K562 (cell line): ENCODE results near the gene NDUFB7.

ENCODE experiments used
- RAD21 ChIP-seq, 2 experiments: fragments of 250-450 bp in 1 of 2; fragments of 450-650 bp in 1 of 2; sonication (Bioruptor Pico) in 1 of 2; formaldehyde crosslinking in 1 of 2; IDR thresholded peaks in 1 of 2; conservative IDR thresholded peaks in 1 of 2; 2 replicates each; pipeline versions ENCODE4 v1.4.0 to v1.8.0; 2020 to 2022; ENCODE audit warnings: mild to moderate bottlenecking in 2 of 2, moderate library complexity in 1 of 2
- ZC3H11A ChIP-seq: IDR thresholded peaks from 2 replicates; pipeline ENCODE4 v1.6.1; 2012; ENCODE audit warnings: low read depth, low read length, improper control_type of control experiment
- ZNF41 ChIP-seq: fragments of 250-450 bp; sonication (Bioruptor Pico); conservative IDR thresholded peaks from 2 replicates; pipeline ENCODE4 v1.4.0; 2020; ENCODE audit warnings: mild to moderate bottlenecking
- TF ChIP-seq, protein P1 (sequence below), 2 experiments: IDR thresholded peaks; 2 replicates each; pipeline ENCODE4 v1.6.1; 2012; ENCODE audit warnings: improper control_type of control experiment in 2 of 2, low read depth in 2 of 2, low read length in 2 of 2, borderline replicate concordance in 1 of 2

GRCh38 chr19:14555918-14556661 is 15.8 kb downstream of the NDUFB7 start:
- TF ChIP-seq ZNF41 (CRISPR knock-in tag) = no peak
- no peak for TF ChIP-seq RAD21 (CRISPR knock-in tag; conservative IDR thresholded peaks at IDR 0.05 in 1 of 2, IDR thresholded peaks at IDR 0.05 in 1 of 2)
- no peak for TF ChIP-seq ZC3H11A
- TF ChIP-seq, protein P1, sequence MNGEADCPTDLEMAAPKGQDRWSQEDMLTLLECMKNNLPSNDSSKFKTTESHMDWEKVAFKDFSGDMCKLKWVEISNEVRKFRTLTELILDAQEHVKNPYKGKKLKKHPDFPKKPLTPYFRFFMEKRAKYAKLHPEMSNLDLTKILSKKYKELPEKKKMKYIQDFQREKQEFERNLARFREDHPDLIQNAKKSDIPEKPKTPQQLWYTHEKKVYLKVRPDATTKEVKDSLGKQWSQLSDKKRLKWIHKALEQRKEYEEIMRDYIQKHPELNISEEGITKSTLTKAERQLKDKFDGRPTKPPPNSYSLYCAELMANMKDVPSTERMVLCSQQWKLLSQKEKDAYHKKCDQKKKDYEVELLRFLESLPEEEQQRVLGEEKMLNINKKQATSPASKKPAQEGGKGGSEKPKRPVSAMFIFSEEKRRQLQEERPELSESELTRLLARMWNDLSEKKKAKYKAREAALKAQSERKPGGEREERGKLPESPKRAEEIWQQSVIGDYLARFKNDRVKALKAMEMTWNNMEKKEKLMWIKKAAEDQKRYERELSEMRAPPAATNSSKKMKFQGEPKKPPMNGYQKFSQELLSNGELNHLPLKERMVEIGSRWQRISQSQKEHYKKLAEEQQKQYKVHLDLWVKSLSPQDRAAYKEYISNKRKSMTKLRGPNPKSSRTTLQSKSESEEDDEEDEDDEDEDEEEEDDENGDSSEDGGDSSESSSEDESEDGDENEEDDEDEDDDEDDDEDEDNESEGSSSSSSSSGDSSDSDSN (IDR thresholded peaks at IDR 0.05; ENCODE audit: borderline replicate concordance in 1 of 2, low read depth in 2 of 2, low read length in 2 of 2) = no peak
